NB4 (cell line): ENCODE results near the gene ENGASE.

Experiments
- DNase-seq: peaks from one replicate; pipeline ENCODE4 v3.0.0; 2010; ENCODE audit warnings: low read depth
- H3K4me3 ChIP-seq: one replicate; pipeline ENCODE4 v1.5.1; 2011; ENCODE audit warnings: mild to moderate bottlenecking, low read depth, low read length, moderate library complexity
- CTCF ChIP-seq: IDR thresholded peaks from one replicate; pipeline ENCODE4 v1.5.1; 2012; ENCODE audit warnings: low read depth, low read length
- MAX ChIP-seq: IDR thresholded peaks from 2 replicates; pipeline ENCODE4 v1.6.1; 2011; ENCODE audit warnings: low read depth, low read length
- MYC ChIP-seq: IDR thresholded peaks from 2 replicates; pipeline ENCODE4 v1.6.1; 2011; ENCODE audit warnings: low read depth, low read length
- POLR2A ChIP-seq: IDR thresholded peaks from 2 replicates; pipeline ENCODE4 v1.6.1; 2011; ENCODE audit warnings: mild to moderate bottlenecking; ENCODE audit not compliant: insufficient read length; ENCODE audit errors: extremely low read depth

The ENGASE gene

GRCh38 chr17:79036596-79036995 lies 38.0 kb upstream of the ENGASE start:
- DNase-seq, result peak; percentile 27
- TF ChIP-seq MYC, result no peak
- TF ChIP-seq POLR2A, result no peak
- no peak for TF ChIP-seq MAX
- no peak for TF ChIP-seq CTCF
- no peak overlapping the region for H3K4me3 ChIP-seq

GRCh38 chr17:79038545-79039135 lies 36.0 kb upstream of the ENGASE start:
- no peak for TF ChIP-seq MYC
- TF ChIP-seq CTCF, result no peak
- TF ChIP-seq POLR2A, result no peak
- H3K4me3 ChIP-seq, result no peak overlapping the region
- DNase-seq, result no peak

- no peak for TF ChIP-seq MYC
- no peak for TF ChIP-seq POLR2A
- TF ChIP-seq CTCF, result no peak
- H3K4me3 ChIP-seq, result no peak overlapping the region
- DNase-seq, result no peak
These were observed 35.5 kb upstream of the ENGASE start for GRCh38 chr17:79039171-79039570.

- DNase-seq, result no peak
- no peak for TF ChIP-seq MAX
- TF ChIP-seq POLR2A, result no peak
- TF ChIP-seq MYC, result no peak
- TF ChIP-seq CTCF, result no peak
- no peak overlapping the region for H3K4me3 ChIP-seq
These were observed 34.7 kb upstream of the ENGASE start for GRCh38 chr17:79039886-79040285.

GRCh38 chr17:79041041-79041570 lies 33.5 kb upstream of the ENGASE start:
- TF ChIP-seq CTCF (no peak), MYC (no peak), MAX (no peak), POLR2A (no peak)
- H3K4me3 ChIP-seq, result no peak overlapping the region
- DNase-seq, result no peak

GRCh38 chr17:79041723-79042420 lies 32.8 kb upstream of the ENGASE start:
- no peak for DNase-seq
- no peak overlapping the region for H3K4me3 ChIP-seq
- TF ChIP-seq MYC (no peak), POLR2A (no peak), CTCF (no peak), MAX (no peak)
